Body of pancreas (tissue), 4 donors: Measurements from ENCODE around the gene IBA57. TPM values are rescaled to one million over a fixed set of nuclear protein-coding genes. Genes with fewer than 3 reads are reported as not detected.

Experiments used
- ATAC-seq: fragments of 150-250 bp; one replicate; pipeline ENCODE4 v1.9.1; 2016
- DNase-seq, 4 donors: peaks; one replicate each; pipeline ENCODE4 v3.0.0-alpha.2; 2019
- H3K27ac ChIP-seq, 4 donors: fragments of 200-600 bp; sonication (generic); 1 replicate in 3 of 4; 2 replicates in 1 of 4; pipeline versions ENCODE4 v1.5.1 to v1.6.1; 2016 to 2019; ENCODE audit warnings: mild to moderate bottlenecking in 1 of 4, mixed read lengths in 1 of 4, moderate library complexity in 1 of 4
- H3K27me3 ChIP-seq, 2 donors: fragments of 200-600 bp; sonication (generic); one replicate each; pipeline ENCODE4 v1.6.0; 2016; ENCODE audit warnings: mild to moderate bottlenecking in 1 of 2
- H3K36me3 ChIP-seq, 2 donors: fragments of 200-600 bp; sonication (generic); replicated peaks in 1 of 2; 2 replicates each; pipeline ENCODE4 v1.5.1; 2016; ENCODE audit warnings: low read depth in 2 of 2; ENCODE audit not compliant: insufficient read depth in 1 of 2
- H3K4me1 ChIP-seq: fragments of 200-600 bp; sonication (generic); one replicate; pipeline ENCODE4 v1.6.0; 2016
- H3K4me3 ChIP-seq, 2 donors: fragments of 200-600 bp; sonication (generic); 1 replicate in 1 of 2; 2 replicates in 1 of 2; pipeline ENCODE4 v1.5.1; 2016 to 2019
- H3K9me3 ChIP-seq, 3 donors: fragments of 200-600 bp; sonication (generic); 1 replicate in 2 of 3; 2 replicates in 1 of 3; pipeline ENCODE4 v1.5.1; 2016
- POLR2A ChIP-seq, 3 donors: fragments of 450-650 bp; IDR thresholded peaks; one replicate each; pipeline ENCODE4 v1.6.1; 2016; ENCODE audit warnings: antibody characterized with exemption in 3 of 3, mild to moderate bottlenecking in 2 of 3
- WGBS, 2 donors: methylation state at CpG; one replicate each; pipeline ENCODE4 v1.1.5; 2017; 5-methylcytosine and 5-hydroxymethylcytosine counted together
- intact Hi-C: fragments of 100-400 bp; cut with DNase I; formaldehyde crosslinking; loops from one replicate; pipeline ENCODE4 v1.15.1; 2023
- total RNA-seq, 2 donors: library from RNA; depleted of rRNA; stranded (reverse); fragments of >200 nt; gene quantifications; one replicate each; pipeline ENCODE4 v1.1.0, GENCODE V29; 2016
- TF ChIP-seq, protein P1 (sequence below), 7 experiments: fragments of 450-650 bp in 4 of 7; fragments of 200-600 bp in 3 of 7; sonication (generic) in 3 of 7; IDR thresholded peaks; one replicate each; pipeline ENCODE4 v1.5.1; 2016 to 2019; ENCODE audit warnings: antibody characterized with exemption in 7 of 7

The IBA57 gene
- total RNA-seq, 2 donors from 2014 or later: 4.7 to 13.5 TPM

DNA sequence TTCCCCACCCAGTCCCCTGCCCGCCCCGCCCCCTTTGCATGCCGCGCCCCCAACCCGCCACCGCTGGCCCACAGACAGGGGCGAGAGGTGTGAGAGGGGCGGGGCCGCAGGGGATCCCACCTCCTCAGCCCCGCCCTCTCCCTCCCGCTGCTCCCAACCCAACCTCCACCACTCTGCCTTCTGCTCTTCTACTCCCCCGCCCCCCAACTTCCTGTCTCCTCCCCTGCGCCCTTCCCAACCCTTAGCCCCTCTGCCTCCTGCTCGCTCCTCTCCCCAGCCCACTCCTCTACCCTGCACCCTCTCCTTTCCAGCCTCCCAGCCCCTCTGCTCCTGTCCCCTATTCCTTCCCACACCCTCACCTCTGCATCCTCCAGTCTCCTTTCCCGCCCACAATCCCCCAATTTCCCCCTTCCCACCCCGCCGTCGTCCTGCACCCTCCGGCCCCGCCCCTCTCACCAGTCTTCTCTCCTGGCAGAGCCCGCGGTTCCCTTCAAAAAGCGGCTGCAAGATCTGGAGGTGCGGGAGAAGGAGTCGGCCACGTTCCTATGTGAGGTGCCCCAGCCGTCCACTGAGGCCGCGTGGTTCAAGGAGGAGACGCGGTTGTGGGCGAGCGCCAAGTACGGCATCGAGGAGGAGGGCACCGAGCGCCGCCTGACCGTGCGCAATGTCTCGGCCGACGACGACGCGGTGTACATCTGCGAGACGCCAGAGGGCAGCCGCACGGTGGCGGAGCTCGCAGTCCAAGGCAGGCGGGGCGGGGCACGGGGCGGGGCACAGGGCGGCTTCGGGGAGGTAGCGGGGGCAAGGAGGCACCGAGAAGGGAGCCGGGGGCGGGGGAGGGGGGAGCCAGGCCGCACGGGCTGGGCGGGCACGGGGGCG lies 47.6 kb downstream of the IBA57 start:
- no peaks in the 10 kb centered on the region for H3K9me3 ChIP-seq
- H3K36me3 ChIP-seq: no peaks in the 10 kb centered on the region
- intact Hi-C loops: no loop called here
- peak; percentile 84 to 92 (median 88) for DNase-seq
- peak overlapping the region in 2 of 4 donors; percentile 13 to 73 for H3K27ac ChIP-seq
- H3K4me3 ChIP-seq: peak overlapping the region; percentile 34
- peak; percentile 88 for ATAC-seq
- H3K4me1 ChIP-seq: peaks cover 20% of the 10 kb centered on the region
- 0 to 2% methylated on average over 16 to 46 of the region's 67 CpGs for WGBS, 2 donors
- TF ChIP-seq, protein P1, sequence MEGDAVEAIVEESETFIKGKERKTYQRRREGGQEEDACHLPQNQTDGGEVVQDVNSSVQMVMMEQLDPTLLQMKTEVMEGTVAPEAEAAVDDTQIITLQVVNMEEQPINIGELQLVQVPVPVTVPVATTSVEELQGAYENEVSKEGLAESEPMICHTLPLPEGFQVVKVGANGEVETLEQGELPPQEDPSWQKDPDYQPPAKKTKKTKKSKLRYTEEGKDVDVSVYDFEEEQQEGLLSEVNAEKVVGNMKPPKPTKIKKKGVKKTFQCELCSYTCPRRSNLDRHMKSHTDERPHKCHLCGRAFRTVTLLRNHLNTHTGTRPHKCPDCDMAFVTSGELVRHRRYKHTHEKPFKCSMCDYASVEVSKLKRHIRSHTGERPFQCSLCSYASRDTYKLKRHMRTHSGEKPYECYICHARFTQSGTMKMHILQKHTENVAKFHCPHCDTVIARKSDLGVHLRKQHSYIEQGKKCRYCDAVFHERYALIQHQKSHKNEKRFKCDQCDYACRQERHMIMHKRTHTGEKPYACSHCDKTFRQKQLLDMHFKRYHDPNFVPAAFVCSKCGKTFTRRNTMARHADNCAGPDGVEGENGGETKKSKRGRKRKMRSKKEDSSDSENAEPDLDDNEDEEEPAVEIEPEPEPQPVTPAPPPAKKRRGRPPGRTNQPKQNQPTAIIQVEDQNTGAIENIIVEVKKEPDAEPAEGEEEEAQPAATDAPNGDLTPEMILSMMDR (IDR thresholded peaks at IDR 0.05): peak; percentile 38 to 73 (median 59)
- TF ChIP-seq POLR2A (IDR thresholded peaks at IDR 0.05): peak in 2 of 3 donors; percentile 30 to 48
- peaks cover 0 to 5% of the 10 kb centered on the region in 2 donors for H3K27me3 ChIP-seq

DNA sequence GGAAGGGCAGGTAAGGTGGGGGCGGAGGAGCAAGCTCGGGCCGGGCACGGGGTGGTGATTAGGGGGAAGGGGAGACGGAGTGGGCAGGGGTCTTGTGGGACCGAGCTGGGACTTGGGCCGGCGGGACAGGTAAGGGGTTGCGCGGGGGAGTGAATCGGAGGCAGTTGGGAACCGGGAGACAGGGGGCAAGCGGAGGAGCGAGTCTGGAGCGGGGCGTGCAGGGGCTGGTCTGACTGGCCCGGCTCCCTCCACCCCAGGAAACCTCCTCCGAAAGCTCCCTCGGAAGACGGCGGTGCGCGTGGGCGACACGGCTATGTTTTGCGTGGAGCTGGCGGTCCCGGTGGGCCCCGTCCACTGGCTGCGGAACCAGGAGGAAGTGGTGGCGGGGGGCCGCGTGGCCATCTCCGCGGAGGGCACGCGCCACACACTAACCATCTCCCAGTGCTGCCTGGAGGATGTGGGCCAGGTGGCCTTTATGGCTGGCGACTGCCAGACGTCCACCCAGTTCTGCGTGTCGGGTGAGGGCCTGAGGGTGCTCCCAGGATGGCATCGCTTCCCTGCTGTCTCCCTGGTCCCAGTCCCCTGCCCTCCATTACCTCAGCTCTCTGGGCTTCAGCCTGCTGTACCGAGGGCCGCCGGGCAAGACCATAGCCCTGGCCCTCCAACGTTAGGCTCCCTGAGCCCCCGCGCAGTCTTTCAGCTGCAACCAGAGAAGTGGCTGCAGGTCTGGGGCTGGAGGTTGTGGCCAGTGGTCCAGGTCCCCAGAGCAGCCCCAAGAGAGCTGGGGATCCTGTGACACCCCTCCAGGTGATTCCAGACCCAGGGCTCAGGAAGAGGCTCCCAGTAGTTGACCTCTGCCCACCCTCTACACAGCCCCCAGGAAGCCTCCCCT lies 48.6 kb downstream of the IBA57 start:
- H3K9me3 ChIP-seq: no peaks in the 10 kb centered on the region

DNA sequence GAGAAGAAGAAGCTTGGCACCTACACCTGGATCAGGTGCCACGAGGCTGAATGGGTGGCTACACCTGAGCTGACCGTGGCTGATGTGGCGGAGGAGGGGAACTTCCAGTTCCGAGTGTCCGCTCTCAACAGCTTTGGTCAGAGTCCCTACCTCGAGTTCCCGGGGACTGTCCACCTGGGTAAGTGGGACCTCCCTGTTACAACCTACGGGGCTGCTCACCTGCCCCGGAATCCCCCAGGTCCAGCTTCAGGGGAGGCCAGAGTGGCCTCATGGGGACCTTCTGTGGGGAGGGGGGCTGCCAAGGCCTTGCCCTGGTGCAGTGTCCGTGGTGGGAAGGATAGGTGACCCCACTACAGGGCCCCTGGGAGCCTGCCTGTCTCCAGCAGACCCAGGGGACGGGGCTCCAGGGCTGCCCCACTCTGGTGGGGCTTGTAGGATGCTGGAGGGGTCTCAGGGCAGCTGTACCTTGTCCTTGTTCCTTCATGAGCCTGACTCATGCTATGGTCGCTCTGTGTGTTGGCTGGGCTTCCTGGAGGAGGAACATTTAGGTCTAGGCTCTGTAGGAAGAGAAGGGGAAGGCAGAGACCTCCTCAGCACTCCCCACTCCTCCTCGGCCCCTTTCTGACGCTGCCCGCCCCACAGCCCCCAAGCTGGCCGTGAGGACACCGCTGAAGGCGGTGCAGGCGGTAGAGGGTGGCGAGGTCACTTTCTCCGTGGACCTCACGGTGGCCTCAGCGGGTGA lies 49.5 kb downstream of the IBA57 start:
- Histone ChIP-seq H3K4me3 (no peak overlapping the region), H3K9me3 (no peaks in the 10 kb centered on the region), H3K27me3 (no peaks in the 10 kb centered on the region), H3K36me3 (no peaks in the 10 kb centered on the region), H3K4me1 (peaks cover 20% of the 10 kb centered on the region), H3K27ac (peak overlapping the region in 1 of 4 donors; percentile 50)
- intact Hi-C loops: no loop called here
- DNase-seq: no peak
- WGBS, 2 donors: 92 to 95% methylated on average over 13 to 22 of the region's 23 CpGs
- no peak for ATAC-seq
- TF ChIP-seq, protein P1 (IDR thresholded peaks at IDR 0.05): no peak
- TF ChIP-seq POLR2A (IDR thresholded peaks at IDR 0.05): no peak

More for the DNA sequence above, 48.6 kb downstream of the IBA57 start:
- 34 to 52% methylated on average over 28 to 45 of the region's 48 CpGs for WGBS, 2 donors
- no peaks in the 10 kb centered on the region for H3K36me3 ChIP-seq
- DNase-seq (no peak), ATAC-seq (peak; percentile 1)
- H3K27me3 ChIP-seq: peaks cover 0 to under 1% of the 10 kb centered on the region in 2 donors
- H3K4me3 ChIP-seq: peak overlapping the region in 1 of 2 donors; percentile 7
- intact Hi-C loops: no loop called here
- peak overlapping the region in 1 of 4 donors; percentile 13 for H3K27ac ChIP-seq
- H3K4me1 ChIP-seq: peaks cover 20% of the 10 kb centered on the region
- TF ChIP-seq, protein P1 (IDR thresholded peaks at IDR 0.05): no peak
- no peak for TF ChIP-seq POLR2A (IDR thresholded peaks at IDR 0.05)

DNA sequence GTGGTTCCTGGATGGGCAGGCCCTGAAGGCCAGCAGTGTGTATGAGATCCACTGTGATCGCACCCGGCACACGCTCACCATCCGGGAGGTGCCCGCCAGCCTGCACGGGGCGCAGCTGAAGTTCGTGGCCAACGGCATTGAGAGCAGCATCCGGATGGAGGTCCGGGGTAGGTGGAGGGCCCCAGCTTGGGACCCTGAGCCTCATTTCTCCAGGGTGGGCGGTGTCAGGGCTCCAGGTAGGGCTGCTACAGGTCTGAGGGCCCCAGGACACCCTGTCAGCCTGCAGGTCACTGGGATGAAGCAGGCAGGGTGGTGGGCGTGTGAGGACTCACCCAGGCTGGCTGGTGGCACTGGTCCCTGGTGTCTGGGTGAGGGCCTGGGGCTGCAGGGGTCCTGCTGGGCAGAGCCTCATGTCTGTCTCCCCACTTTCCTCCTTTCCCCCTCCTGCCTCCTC lies 50.1 kb downstream of the IBA57 start:
- DNase-seq (no peak), ATAC-seq (no peak)
- Histone ChIP-seq H3K36me3 (no peaks in the 10 kb centered on the region), H3K9me3 (no peaks in the 10 kb centered on the region), H3K27me3 (no peaks in the 10 kb centered on the region), H3K27ac (peak overlapping the region in 1 of 4 donors; percentile 50), H3K4me1 (peaks cover 20% of the 10 kb centered on the region), H3K4me3 (no peak overlapping the region)
- 89 to 94% methylated on average over 4 to 13 of the region's 13 CpGs for WGBS, 2 donors
- TF ChIP-seq POLR2A (IDR thresholded peaks at IDR 0.05): no peak
- TF ChIP-seq, protein P1 (IDR thresholded peaks at IDR 0.05): no peak
- intact Hi-C loops: no loop called here
